SU-DHL-6 (cell line): ENCODE data around the gene MOV10L1.

Experiments used
- H2AFZ ChIP-seq: fragments of 200-600 bp; sonication (generic); 2 replicates; pipeline ENCODE4 v1.6.1; 2014; ENCODE audit warnings: low read depth, mild to moderate bottlenecking, moderate library complexity, mixed read lengths, antibody characterized with exemption, low read length; ENCODE audit not compliant: severe bottlenecking
- H3F3A ChIP-seq: fragments of 200-600 bp; shearing (Covaris generic); 2 replicates; pipeline ENCODE4 v1.6.0; 2016; ENCODE audit warnings: antibody characterized with exemption, mild to moderate bottlenecking; ENCODE audit not compliant: insufficient read depth
- H3K27ac ChIP-seq: fragments of 200-600 bp; sonication (generic); 2 replicates; pipeline ENCODE4 v1.5.1; 2016; ENCODE audit warnings: low read depth, mild to moderate bottlenecking, low read length, moderate library complexity, mixed read lengths
- H3K27me3 ChIP-seq: fragments of 200-600 bp; sonication (generic), shearing (Covaris generic); 2 replicates; pipeline ENCODE4 v1.6.0; 2014; ENCODE audit warnings: mild to moderate bottlenecking, low read length
- H3K36me3 ChIP-seq: fragments of 200-600 bp; sonication (generic); 2 replicates; pipeline ENCODE4 v1.6.1; 2014; ENCODE audit warnings: mild to moderate bottlenecking, low read length, mixed read lengths
- H3K4me2 ChIP-seq: fragments of 300-600, 200-600 bp; shearing (Covaris generic), sonication (generic); 2 replicates; pipeline ENCODE4 v1.6.0; 2014; ENCODE audit warnings: low read length, low read depth, mild to moderate bottlenecking; ENCODE audit not compliant: poor library complexity, severe bottlenecking
- H3K4me3 ChIP-seq: fragments of 200-600 bp; sonication (generic); 2 replicates; pipeline ENCODE4 v1.5.1; 2014; ENCODE audit warnings: antibody characterized with exemption, low read length, mild to moderate bottlenecking, mixed read lengths; ENCODE audit not compliant: insufficient read depth, poor library complexity, severe bottlenecking
- H3K79me2 ChIP-seq: fragments of 200-600 bp; sonication (generic); 2 replicates; pipeline ENCODE4 v1.6.1; 2014; ENCODE audit warnings: mild to moderate bottlenecking, low read length, moderate library complexity; ENCODE audit not compliant: insufficient read depth
- H3K9ac ChIP-seq: fragments of 200-600 bp; sonication (generic); 2 replicates; pipeline ENCODE4 v1.7.0; 2014; ENCODE audit warnings: mild to moderate bottlenecking, low read length
- H3K9me2 ChIP-seq: fragments of 200-600 bp; sonication (generic); replicated peaks from 2 replicates; pipeline ENCODE4 v1.6.1; 2014; ENCODE audit warnings: low read length; ENCODE audit not compliant: insufficient read depth
- H3K9me3 ChIP-seq: fragments of 200-600 bp; sonication (generic); 2 replicates; pipeline ENCODE4 v1.6.1; 2014; ENCODE audit warnings: low read length, mixed read lengths; ENCODE audit not compliant: insufficient read depth
- H4K20me1 ChIP-seq: fragments of 200-600 bp; sonication (generic); 2 replicates; pipeline ENCODE4 v1.6.1; 2014; ENCODE audit warnings: low read depth, mild to moderate bottlenecking, antibody characterized with exemption, low read length, moderate library complexity, mixed read lengths
- EZH2phosphoT487 ChIP-seq: fragments of 200-600 bp; sonication (generic), shearing (Covaris generic); conservative IDR thresholded peaks from 2 replicates; pipeline ENCODE4 v1.6.1; 2018; ENCODE audit warnings: mild to moderate bottlenecking, antibody characterized with exemption, low read length, moderate library complexity, mixed read lengths
- TF ChIP-seq, protein P1 (sequence below): fragments of 200-600 bp; sonication (generic); IDR thresholded peaks from one replicate; pipeline ENCODE4 v1.5.1; 2017; ENCODE audit warnings: antibody characterized with exemption, mild to moderate bottlenecking, low read length, moderate library complexity; ENCODE audit not compliant: insufficient read depth, poor library complexity, severe bottlenecking

Gene MOV10L1

GRCh38 chr22:50071432-50072166, 18.2 kb upstream of the MOV10L1 start:
- no peaks in the 10 kb centered on the region for H4K20me1 ChIP-seq
- H3K36me3 ChIP-seq, result no peaks in the 10 kb centered on the region
- no peak overlapping the region for H3K4me2 ChIP-seq
- no peaks in the 10 kb centered on the region for H3K9me3 ChIP-seq
- H2AFZ ChIP-seq, result no peak overlapping the region
- H3K4me3 ChIP-seq, result no peak overlapping the region
- no peaks in the 10 kb centered on the region for H3K79me2 ChIP-seq
- H3K9ac ChIP-seq, result no peak overlapping the region
- no peak overlapping the region for H3K27ac ChIP-seq
- no peaks in the 10 kb centered on the region for H3K9me2 ChIP-seq
- no peaks in the 10 kb centered on the region for H3F3A ChIP-seq
- no peaks in the 10 kb centered on the region for H3K27me3 ChIP-seq
- TF ChIP-seq EZH2phosphoT487, result no peak
- TF ChIP-seq, protein P1, sequence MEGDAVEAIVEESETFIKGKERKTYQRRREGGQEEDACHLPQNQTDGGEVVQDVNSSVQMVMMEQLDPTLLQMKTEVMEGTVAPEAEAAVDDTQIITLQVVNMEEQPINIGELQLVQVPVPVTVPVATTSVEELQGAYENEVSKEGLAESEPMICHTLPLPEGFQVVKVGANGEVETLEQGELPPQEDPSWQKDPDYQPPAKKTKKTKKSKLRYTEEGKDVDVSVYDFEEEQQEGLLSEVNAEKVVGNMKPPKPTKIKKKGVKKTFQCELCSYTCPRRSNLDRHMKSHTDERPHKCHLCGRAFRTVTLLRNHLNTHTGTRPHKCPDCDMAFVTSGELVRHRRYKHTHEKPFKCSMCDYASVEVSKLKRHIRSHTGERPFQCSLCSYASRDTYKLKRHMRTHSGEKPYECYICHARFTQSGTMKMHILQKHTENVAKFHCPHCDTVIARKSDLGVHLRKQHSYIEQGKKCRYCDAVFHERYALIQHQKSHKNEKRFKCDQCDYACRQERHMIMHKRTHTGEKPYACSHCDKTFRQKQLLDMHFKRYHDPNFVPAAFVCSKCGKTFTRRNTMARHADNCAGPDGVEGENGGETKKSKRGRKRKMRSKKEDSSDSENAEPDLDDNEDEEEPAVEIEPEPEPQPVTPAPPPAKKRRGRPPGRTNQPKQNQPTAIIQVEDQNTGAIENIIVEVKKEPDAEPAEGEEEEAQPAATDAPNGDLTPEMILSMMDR, result no peak

DNA sequence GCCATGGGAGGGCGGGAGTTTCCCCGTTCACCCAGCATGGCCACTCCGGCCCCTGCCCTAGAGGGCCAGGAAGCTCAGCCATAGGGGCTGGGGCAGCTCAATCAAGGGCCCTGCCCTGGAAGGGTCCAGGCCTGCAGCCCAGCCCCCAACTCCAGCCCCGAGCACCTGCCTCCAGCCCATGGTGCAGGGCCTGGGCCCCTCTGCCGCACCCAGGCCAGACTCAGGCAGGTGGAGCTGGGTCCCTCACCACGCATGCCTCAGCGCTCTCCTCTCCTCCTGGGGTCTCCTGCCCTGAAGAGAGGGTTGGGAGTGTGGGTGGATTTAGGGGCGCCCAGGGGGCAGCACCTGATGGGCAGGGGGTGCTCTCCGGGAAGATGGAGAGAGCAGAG, 17.6 kb upstream of the MOV10L1 start:
- no peak overlapping the region for H3K27ac ChIP-seq
- H3K4me3 ChIP-seq, result no peak overlapping the region
- TF ChIP-seq, protein P1, result no peak
- TF ChIP-seq EZH2phosphoT487, result no peak
- no peaks in the 10 kb centered on the region for H3K9me3 ChIP-seq
- H3K9me2 ChIP-seq, result no peaks in the 10 kb centered on the region
- no peaks in the 10 kb centered on the region for H4K20me1 ChIP-seq
- H3K36me3 ChIP-seq, result no peaks in the 10 kb centered on the region
- H2AFZ ChIP-seq, result no peak overlapping the region
- no peaks in the 10 kb centered on the region for H3K27me3 ChIP-seq
- H3F3A ChIP-seq, result no peaks in the 10 kb centered on the region
- H3K9ac ChIP-seq, result no peak overlapping the region
- no peaks in the 10 kb centered on the region for H3K79me2 ChIP-seq
- H3K4me2 ChIP-seq, result no peak overlapping the region

GRCh38 chr22:50072714-50073538, 16.9 kb upstream of the MOV10L1 start:
- H3K4me2 ChIP-seq, result no peak overlapping the region
- no peaks in the 10 kb centered on the region for H3K79me2 ChIP-seq
- no peaks in the 10 kb centered on the region for H4K20me1 ChIP-seq
- H3K4me3 ChIP-seq, result no peak overlapping the region
- no peaks in the 10 kb centered on the region for H3F3A ChIP-seq
- no peaks in the 10 kb centered on the region for H3K9me3 ChIP-seq
- no peaks in the 10 kb centered on the region for H3K36me3 ChIP-seq
- no peaks in the 10 kb centered on the region for H3K9me2 ChIP-seq
- H3K27ac ChIP-seq, result no peak overlapping the region
- H2AFZ ChIP-seq, result no peak overlapping the region
- H3K9ac ChIP-seq, result no peak overlapping the region
- no peak for TF ChIP-seq EZH2phosphoT487
- TF ChIP-seq, protein P1, result no peak
- no peaks in the 10 kb centered on the region for H3K27me3 ChIP-seq
